ENCODE data around the gene OBSL1. TPM values are rescaled to one million over a fixed set of nuclear protein-coding genes. Genes with fewer than 3 reads are reported as not detected.
A peak's percentile ranks its signal among the peaks of the same experiment; 100 is the strongest.

Gene OBSL1
- total RNA-seq, 1 donor from 2014 or later = 168 TPM

- H3K4me1 Mint-ChIP-seq (ENCODE audit: unreplicated experiment) = peaks cover 2% of the 10 kb centered on the region
- no peak overlapping the region for H3K27ac Mint-ChIP-seq (ENCODE audit: unreplicated experiment)
- peaks cover 18% of the 10 kb centered on the region for H3K36me3 Mint-ChIP-seq (ENCODE audit: unreplicated experiment)
- H3K4me3 Mint-ChIP-seq (ENCODE audit: unreplicated experiment) = no peak overlapping the region
- DNase-seq (ENCODE audit: extremely low spot score, unreplicated experiment) = no peak
- TF ChIP-seq, protein P1, sequence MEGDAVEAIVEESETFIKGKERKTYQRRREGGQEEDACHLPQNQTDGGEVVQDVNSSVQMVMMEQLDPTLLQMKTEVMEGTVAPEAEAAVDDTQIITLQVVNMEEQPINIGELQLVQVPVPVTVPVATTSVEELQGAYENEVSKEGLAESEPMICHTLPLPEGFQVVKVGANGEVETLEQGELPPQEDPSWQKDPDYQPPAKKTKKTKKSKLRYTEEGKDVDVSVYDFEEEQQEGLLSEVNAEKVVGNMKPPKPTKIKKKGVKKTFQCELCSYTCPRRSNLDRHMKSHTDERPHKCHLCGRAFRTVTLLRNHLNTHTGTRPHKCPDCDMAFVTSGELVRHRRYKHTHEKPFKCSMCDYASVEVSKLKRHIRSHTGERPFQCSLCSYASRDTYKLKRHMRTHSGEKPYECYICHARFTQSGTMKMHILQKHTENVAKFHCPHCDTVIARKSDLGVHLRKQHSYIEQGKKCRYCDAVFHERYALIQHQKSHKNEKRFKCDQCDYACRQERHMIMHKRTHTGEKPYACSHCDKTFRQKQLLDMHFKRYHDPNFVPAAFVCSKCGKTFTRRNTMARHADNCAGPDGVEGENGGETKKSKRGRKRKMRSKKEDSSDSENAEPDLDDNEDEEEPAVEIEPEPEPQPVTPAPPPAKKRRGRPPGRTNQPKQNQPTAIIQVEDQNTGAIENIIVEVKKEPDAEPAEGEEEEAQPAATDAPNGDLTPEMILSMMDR (IDR thresholded peaks at IDR 0.05) = peak; percentile 75
- H3K27me3 Mint-ChIP-seq (ENCODE audit: unreplicated experiment) = no peaks in the 10 kb centered on the region
- H3K9me3 Mint-ChIP-seq (ENCODE audit: unreplicated experiment) = no peaks in the 10 kb centered on the region
Measured at GRCh38 chr2:219560037-219560892, 11.1 kb downstream of the OBSL1 start.

DNA sequence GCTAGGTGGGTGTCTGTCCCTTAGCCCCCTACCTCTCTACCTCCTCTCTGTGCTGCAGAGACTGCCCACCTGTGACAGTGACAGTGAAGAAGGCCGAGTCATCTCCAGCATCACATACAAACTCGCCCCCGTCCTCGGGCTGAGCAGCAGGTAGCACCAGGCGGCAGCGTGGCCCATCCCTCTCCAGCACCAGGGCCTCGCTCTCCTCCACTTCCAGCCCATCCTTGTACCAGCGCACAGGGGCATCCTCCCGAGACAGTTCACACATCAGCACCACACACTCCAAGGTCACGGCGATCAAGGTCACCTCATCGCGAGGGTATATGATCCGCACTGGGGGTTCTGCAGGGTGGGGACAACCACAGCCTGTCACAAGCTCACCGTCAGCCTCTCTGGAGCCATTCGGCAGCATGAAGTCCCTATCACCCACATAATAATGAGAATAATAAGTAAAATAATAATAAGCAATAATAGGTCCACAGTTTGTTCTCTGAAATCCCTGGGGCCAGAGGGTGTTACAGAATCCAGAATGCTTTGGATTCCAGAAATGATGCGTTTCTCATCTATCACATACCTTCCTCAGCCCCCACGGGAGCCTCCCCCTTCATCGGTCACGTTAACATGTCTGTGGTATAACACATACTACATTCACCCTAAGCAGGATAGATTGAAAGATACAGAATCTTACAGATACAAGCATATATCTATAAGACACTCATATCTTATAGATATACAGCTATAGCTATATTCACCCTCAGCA lies 12.0 kb downstream of the OBSL1 start:
- peaks cover 16% of the 10 kb centered on the region for H3K36me3 Mint-ChIP-seq (ENCODE audit: unreplicated experiment)
- TF ChIP-seq, protein P1 (IDR thresholded peaks at IDR 0.05) = no peak
- H3K27me3 Mint-ChIP-seq (ENCODE audit: unreplicated experiment) = no peaks in the 10 kb centered on the region
- no peaks in the 10 kb centered on the region for H3K9me3 Mint-ChIP-seq (ENCODE audit: unreplicated experiment)
- H3K4me1 Mint-ChIP-seq (ENCODE audit: unreplicated experiment) = peaks cover 2% of the 10 kb centered on the region
- DNase-seq (ENCODE audit: extremely low spot score, unreplicated experiment) = no peak
- no peak overlapping the region for H3K27ac Mint-ChIP-seq (ENCODE audit: unreplicated experiment)
- H3K4me3 Mint-ChIP-seq (ENCODE audit: unreplicated experiment) = no peak overlapping the region

DNA sequence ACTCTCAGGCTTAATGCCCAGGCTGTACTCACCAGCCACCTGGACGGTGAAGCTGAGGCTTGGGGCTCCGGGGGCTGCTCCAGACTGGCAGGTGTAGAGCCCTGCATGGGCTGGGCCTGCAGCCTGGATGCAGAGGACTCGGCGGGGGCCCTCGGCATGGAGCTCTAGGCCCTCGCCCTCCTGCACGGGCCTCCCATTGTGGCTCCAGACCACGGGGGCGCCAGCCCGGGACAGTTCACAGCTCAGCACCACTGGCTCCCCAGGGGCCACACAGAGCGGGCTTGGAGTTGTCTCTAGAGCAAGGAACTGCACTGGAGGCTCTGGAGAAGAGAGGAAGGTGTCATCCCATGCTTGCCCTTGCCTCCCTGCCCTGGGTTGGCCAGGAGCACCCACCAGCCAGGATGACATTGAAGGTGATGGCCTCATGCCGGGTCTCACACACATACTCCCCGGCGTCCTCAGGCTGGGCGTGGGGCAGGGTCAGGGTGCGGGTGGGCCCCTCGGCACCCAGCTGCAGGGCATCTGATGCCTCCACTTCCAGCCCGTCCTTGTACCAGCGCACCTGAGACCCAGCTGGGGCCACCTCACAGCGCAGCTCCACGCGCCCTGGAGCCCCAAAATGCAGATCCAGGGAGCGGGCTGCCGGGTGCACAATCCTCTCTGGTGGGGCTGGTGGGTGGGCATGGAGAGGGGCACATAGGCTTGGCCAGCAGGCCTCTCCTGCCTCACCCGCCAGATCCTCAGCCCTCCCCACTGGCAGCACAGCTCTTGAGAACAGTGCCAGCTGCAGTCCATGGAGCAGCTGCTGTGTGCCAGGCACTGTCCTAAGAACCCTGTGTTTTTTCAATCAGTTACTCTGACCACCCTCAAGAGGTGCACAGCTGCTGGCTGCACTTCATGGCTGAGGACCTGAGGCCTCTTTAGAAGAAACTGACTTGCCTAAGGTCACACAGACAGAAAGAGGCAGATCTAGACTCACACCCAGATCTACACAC lies 13.3 kb downstream of the OBSL1 start:
- H3K4me3 Mint-ChIP-seq (ENCODE audit: unreplicated experiment) = no peak overlapping the region
- H3K27ac Mint-ChIP-seq (ENCODE audit: unreplicated experiment) = no peak overlapping the region
- TF ChIP-seq, protein P1 (IDR thresholded peaks at IDR 0.05) = no peak
- peaks cover 7% of the 10 kb centered on the region for H3K4me1 Mint-ChIP-seq (ENCODE audit: unreplicated experiment)
- no peaks in the 10 kb centered on the region for H3K27me3 Mint-ChIP-seq (ENCODE audit: unreplicated experiment)
- no peaks in the 10 kb centered on the region for H3K9me3 Mint-ChIP-seq (ENCODE audit: unreplicated experiment)
- peaks cover 9% of the 10 kb centered on the region for H3K36me3 Mint-ChIP-seq (ENCODE audit: unreplicated experiment)
- peak; percentile 83 for DNase-seq (ENCODE audit: extremely low spot score, unreplicated experiment)

DNA sequence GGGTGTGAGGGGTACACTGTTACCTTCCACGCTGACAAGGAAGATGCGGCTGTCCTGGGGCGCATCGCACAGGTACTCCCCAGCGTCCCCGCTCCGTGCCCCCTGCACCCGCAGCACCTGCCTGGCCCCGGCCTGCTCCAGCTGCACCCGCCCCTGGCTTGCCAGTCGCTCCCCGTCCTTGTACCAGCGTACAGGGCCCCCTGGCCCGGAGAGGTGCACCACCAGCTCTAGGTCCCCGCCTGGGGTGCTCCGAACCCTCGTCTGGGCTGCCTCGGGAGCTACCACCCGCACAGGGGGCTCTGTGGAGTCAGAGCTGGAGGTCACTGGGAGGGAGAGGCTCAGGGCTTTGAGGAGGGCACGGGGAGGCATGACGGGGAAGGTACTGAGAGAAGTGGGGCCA lies 14.0 kb downstream of the OBSL1 start:
- Mint-ChIP-seq H3K27me3 (ENCODE audit: unreplicated experiment) (no peaks in the 10 kb centered on the region), H3K36me3 (ENCODE audit: unreplicated experiment) (peaks cover 6% of the 10 kb centered on the region)
- TF ChIP-seq, protein P1 (IDR thresholded peaks at IDR 0.05) = no peak

More for the DNA sequence above, 14.0 kb downstream of the OBSL1 start:
- Mint-ChIP-seq H3K4me3 (ENCODE audit: unreplicated experiment) (no peak overlapping the region), H3K4me1 (ENCODE audit: unreplicated experiment) (peaks cover 8% of the 10 kb centered on the region), H3K9me3 (ENCODE audit: unreplicated experiment) (no peaks in the 10 kb centered on the region), H3K27ac (ENCODE audit: unreplicated experiment) (no peak overlapping the region)
- DNase-seq (ENCODE audit: extremely low spot score, unreplicated experiment) = no peak

Data from osteocyte (in vitro differentiated cells).